Stimulated activated CD4-positive, alpha-beta T cell treated with anti-CD3 and anti-CD28 coated beads, Interleukin-1b, Interleukin-23, amount 100 ng/mL, for 4 hours (primary cell): ENCODE data around the gene STRN4.

Source experiments
- DNase-seq, 2 donors: peaks; one replicate each; pipeline ENCODE4 v3.0.0-alpha.2; 2020; ENCODE audit warnings: low read depth in 2 of 2

The STRN4 gene

DNA sequence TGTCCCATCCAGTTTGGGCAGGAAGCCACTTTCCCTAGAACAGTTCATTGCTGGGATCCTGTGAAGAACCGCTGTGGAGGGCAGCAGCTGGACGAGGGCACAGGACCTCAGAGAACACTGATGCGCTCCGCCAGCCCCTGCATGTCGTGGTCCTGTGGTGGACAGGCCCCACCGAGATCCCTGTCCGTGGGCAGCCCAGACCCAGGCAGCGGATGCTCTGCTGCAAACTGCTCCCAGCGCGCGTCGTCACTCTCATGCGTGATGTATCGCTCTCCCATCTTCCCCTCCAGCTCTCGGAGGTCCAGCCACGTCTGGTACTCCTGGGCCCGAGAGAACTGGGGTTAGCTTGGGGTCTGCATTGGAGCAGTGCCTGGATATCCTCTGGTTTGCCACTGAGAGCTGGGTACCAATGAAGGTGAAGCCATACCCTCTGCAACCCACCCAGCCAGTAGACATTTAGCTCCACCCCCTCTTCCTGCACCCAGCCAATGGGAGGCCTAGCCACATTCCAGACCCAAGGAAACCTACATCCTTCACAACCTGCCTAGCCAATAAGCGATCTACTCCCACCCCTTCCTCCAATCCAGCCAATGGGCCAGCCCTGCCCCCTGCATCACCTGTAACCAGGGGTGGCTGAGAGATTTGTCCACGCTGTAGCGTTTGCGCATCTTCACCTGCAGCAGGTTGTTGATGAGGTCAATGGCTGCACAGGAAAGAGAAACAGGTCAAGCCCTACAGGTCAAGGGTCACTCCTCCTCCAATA, 71.7 kb downstream of the STRN4 start:
- DNase-seq, result no peak

DNA sequence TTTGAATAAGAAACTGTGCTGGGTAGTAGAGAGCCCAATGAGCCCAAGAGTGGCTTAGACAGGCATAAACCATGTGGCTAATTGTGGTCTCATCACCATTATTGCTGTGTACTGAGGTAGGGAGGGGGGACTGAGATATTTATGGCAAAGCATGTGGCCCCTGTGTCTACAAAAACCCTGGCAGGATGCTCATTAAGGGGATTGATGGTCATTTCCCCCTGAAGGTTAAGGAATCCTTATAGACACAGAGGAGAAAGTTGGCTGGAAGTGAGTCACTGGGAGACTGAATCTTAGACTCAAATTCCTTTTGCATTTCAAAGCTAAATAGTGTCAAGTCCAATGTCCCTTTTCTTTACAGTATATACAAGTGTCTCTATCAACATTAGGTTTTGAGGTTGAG, 75.4 kb downstream of the STRN4 start:
- DNase-seq, result no peak
